GM12878 (cell line): ENCODE results near the gene MLLT3. TPM values are rescaled to one million over a fixed set of nuclear protein-coding genes. Genes with fewer than 3 reads are reported as not detected.

ENCODE experiments used
- ATAC-seq: fragments of 200-7000 bp; cut with Tn5 transposase; 3 replicates; pipeline ENCODE4 v1.9.1; 2020; ENCODE audit warnings: mild to moderate bottlenecking, moderate library complexity
- BruUV-seq: library from RNA; stranded (reverse); fragments of 400-500 nt; replicated peaks from 2 replicates; lab custom pipeline; 2021; lab: Mats Ljungman, UMichigan
- CTCF ChIA-PET: fragments of 300-600 bp; sonication (Branson Sonifier 250); formaldehyde crosslinking; extraction: SDS; loops from one replicate; lab custom pipeline; 2021; ENCODE audit warnings: inconsistent platforms; lab: Yijun Ruan, JAX
- POLR2A ChIA-PET: fragments of 350-600 bp; formaldehyde crosslinking; extraction: SDS; loops from one replicate; lab custom pipeline; 2021; ENCODE audit warnings: inconsistent platforms; lab: Charles Lee
- RAD21 ChIA-PET: fragments of 300-600 bp; sonication (Branson Sonifier 250); formaldehyde crosslinking; loops from one replicate; lab custom pipeline; 2023; ENCODE audit warnings: antibody characterized with exemption; ENCODE audit not compliant: unreplicated experiment; lab: Charles Lee
- SMC1A ChIA-PET: fragments of 300-600 bp; sonication (Branson Sonifier 250); formaldehyde crosslinking; loops from one replicate; lab custom pipeline; 2023; ENCODE audit not compliant: unreplicated experiment, uncharacterized antibody; lab: Charles Lee
- DNase-seq: peaks from one replicate; pipeline ENCODE4 v3.0.0-alpha.2; 2011; ENCODE audit warnings: low read depth, low spot score
- FAIRE-seq: peaks from 3 replicates; lab custom pipeline; 2011; peaks lifted over from hg19 to GRCh38; lab: Jason Lieb, UNC
- H2AFZ ChIP-seq: 2 replicates; pipeline ENCODE4 v1.6.0; 2011; ENCODE audit warnings: low read depth, low read length, control low read depth; ENCODE audit not compliant: control insufficient read depth
- H3K27ac ChIP-seq: 2 replicates; pipeline ENCODE4 v1.5.1; 2011; ENCODE audit warnings: control low read depth; ENCODE audit not compliant: control insufficient read depth, insufficient read depth
- H3K27me3 ChIP-seq, 2 experiments: replicated peaks in 1 of 2; 2 replicates each; pipeline versions ENCODE4 v1.6.0 to v1.6.1; 2011; ENCODE audit warnings: low read length in 1 of 2; ENCODE audit not compliant: control insufficient read depth in 2 of 2, insufficient read depth in 2 of 2
- H3K36me3 ChIP-seq, 2 experiments: 2 replicates each; pipeline ENCODE4 v1.5.1; 2011; ENCODE audit warnings: low read length in 1 of 2; ENCODE audit not compliant: control insufficient read depth in 2 of 2, insufficient read depth in 2 of 2
- H3K4me1 ChIP-seq: 2 replicates; pipeline ENCODE4 v1.6.1; 2011; ENCODE audit warnings: mild to moderate bottlenecking, low read length, moderate library complexity, mixed read lengths; ENCODE audit not compliant: control insufficient read depth, insufficient read depth
- H3K4me2 ChIP-seq: 2 replicates; pipeline ENCODE4 v1.6.0; 2011; ENCODE audit warnings: control low read depth; ENCODE audit not compliant: control insufficient read depth, insufficient read depth
- H3K4me3 ChIP-seq: fragments of 200-600 bp; sonication (generic); 2 replicates; pipeline ENCODE4 v1.5.1; 2016
- H3K79me2 ChIP-seq: 2 replicates; pipeline ENCODE4 v1.6.0; 2011; ENCODE audit warnings: low read length; ENCODE audit not compliant: control insufficient read depth, insufficient read depth
- H3K9ac ChIP-seq: 2 replicates; pipeline ENCODE4 v1.8.0; 2011; ENCODE audit warnings: low read length, control low read depth, mixed read lengths; ENCODE audit not compliant: control insufficient read depth, insufficient read depth
- H3K9me3 ChIP-seq: replicated peaks from 3 replicates; pipeline ENCODE4 v1.5.1; 2011; ENCODE audit warnings: mild to moderate bottlenecking, low read length; ENCODE audit not compliant: control insufficient read depth, insufficient read depth
- H4K20me1 ChIP-seq: 2 replicates; pipeline ENCODE4 v1.6.0; 2011; ENCODE audit not compliant: control insufficient read depth, insufficient read depth
- CHD1 ChIP-seq: IDR thresholded peaks from 2 replicates; pipeline ENCODE4 v1.6.1; 2012; ENCODE audit warnings: low read depth, low read length, improper control_type of control experiment
- DPF2 ChIP-seq: fragments of 450-650 bp; IDR thresholded peaks from 2 replicates; pipeline ENCODE4 v1.6.1; 2017; ENCODE audit warnings: mild to moderate bottlenecking
- E2F4 ChIP-seq: IDR thresholded peaks from 2 replicates; pipeline ENCODE4 v1.6.1; 2012; ENCODE audit warnings: low read depth, low read length, improper control_type of control experiment
- IKZF2 ChIP-seq, 2 experiments: fragments of 450-650 bp; IDR thresholded peaks; 2 replicates each; pipeline ENCODE4 v1.6.1; 2017; ENCODE audit warnings: mild to moderate bottlenecking in 2 of 2, moderate library complexity in 2 of 2
- MEF2B ChIP-seq: fragments of 450-650 bp; IDR thresholded peaks from 2 replicates; pipeline ENCODE4 v1.6.1; 2018; ENCODE audit warnings: mild to moderate bottlenecking, moderate library complexity; ENCODE audit not compliant: partially characterized antibody, poor library complexity, severe bottlenecking
- PAX5 ChIP-seq: IDR thresholded peaks from 2 replicates; pipeline ENCODE4 v1.6.1; 2011; ENCODE audit warnings: low read depth, low read length, borderline replicate concordance
- RCOR1 ChIP-seq: conservative IDR thresholded peaks from 2 replicates; pipeline ENCODE4 v1.6.1; 2012; ENCODE audit warnings: low read depth, low read length, improper control_type of control experiment
- RELA ChIP-seq: fragments of 450-650 bp; IDR thresholded peaks from 2 replicates; pipeline ENCODE4 v1.8.0; 2014; ENCODE audit warnings: borderline replicate concordance; ENCODE audit not compliant: partially characterized antibody
- SMC3 ChIP-seq: IDR thresholded peaks from 2 replicates; pipeline ENCODE4 v1.6.1; 2011; ENCODE audit warnings: low read length, improper control_type of control experiment, borderline replicate concordance
- SRF ChIP-seq, 2 experiments: IDR thresholded peaks; 2 replicates each; pipeline ENCODE4 v1.6.1; 2011; ENCODE audit warnings: low read depth in 2 of 2, low read length in 2 of 2, mild to moderate bottlenecking in 1 of 2, moderate library complexity in 1 of 2
- YY1 ChIP-seq: IDR thresholded peaks from 2 replicates; pipeline ENCODE4 v1.6.1; 2011; ENCODE audit warnings: low read depth, mild to moderate bottlenecking, low read length
- WGBS: methylation state at CpG from one replicate; pipeline ENCODE4 v1.1.6; 2016; ENCODE audit warnings: low lambda C conversion rate; ENCODE audit not compliant: insufficient replicate concordance, insufficient coverage; ENCODE audit errors: missing lambda C conversion rate; 5-methylcytosine and 5-hydroxymethylcytosine counted together
- in situ Hi-C: fragments of 300-500 bp; cut with MboI; formaldehyde crosslinking; loops from 9 replicates; pipeline ENCODE4 v1.14.3; 2018; ENCODE audit warnings: mixed read lengths
- intact Hi-C: fragments of 100-400 bp; cut with micrococcal nuclease; formaldehyde crosslinking; loops from one replicate; pipeline ENCODE4 v1.14.2; 2022; ENCODE audit not compliant: unreplicated experiment
- polyA plus RNA-seq, 11 experiments: library from polyadenylated mRNA; depleted of rRNA in 4 of 11; unstranded in 6 of 11; stranded (reverse) in 5 of 11; fragments of >200 nt; fragmentation: Nextera tagmentation in 4 of 11; fragmentation: Illumina TruSeq in 1 of 11; extraction: Ambion mirVana in 4 of 11; extraction: Trizol in 1 of 11; gene quantifications; 1 replicate in 1 of 11; 2 replicates in 10 of 11; pipeline versions ENCODE4 v1.2.1 to v1.2.3, GENCODE V29; 2011 to 2016; ENCODE audit warnings: inconsistent platforms in 2 of 11, missing spikeins in 2 of 11, low read depth in 1 of 11
- total RNA-seq, 4 experiments: library from RNA; depleted of rRNA in 3 of 4; stranded (reverse); fragments of >200 nt in 3 of 4; fragmentation: Illumina TruSeq in 1 of 4; extraction: Trizol in 1 of 4; gene quantifications; 2 replicates each; pipeline versions ENCODE4 v1.2.1 to v1.2.3, GENCODE V29; 2013 to 2021

MLLT3 gene
- total and polyA plus RNA-seq, 10 of the 15 experiments (the other 5 are each of a cell fraction or from before 2014, with no cell fraction given), result 17.7 to 72.3 (median 35.6) TPM

- TF ChIP-seq RCOR1 (no peak), SMC3 (no peak)
Measured at GRCh38 chr9:20302197-20302596, 320.1 kb downstream of the MLLT3 start (continued).

- ChIA-PET SMC1A (interaction anchor here (0.8 kb wide), 1 partner anchor 68 kb away, joined by 3 read pairs; no protein-coding TSS in a partner anchor), CTCF (interaction anchor here (0.6 to 1.4 kb wide), 4 partner anchors 102 to 1408 kb away, joined by 3 to 4 read pairs (median 4); no protein-coding TSS in a partner anchor), RAD21 (no interaction called here), POLR2A (interaction anchor here (0.7 kb wide), 1 partner anchor 10 kb away, joined by 6 read pairs; no protein-coding TSS in a partner anchor)
- BruUV-seq, result no TSS peak
- no peaks in the 10 kb centered on the region for H3K27me3 ChIP-seq
- H2AFZ ChIP-seq, result no peak overlapping the region
- H3K79me2 ChIP-seq, result no peaks in the 10 kb centered on the region
- H3K4me2 ChIP-seq, result no peak overlapping the region
- TF ChIP-seq DPF2 (no peak), RELA (no peak), SMC3 (no peak), IKZF2 (IDR thresholded peaks at IDR 0.05) (no peak), CHD1 (no peak), PAX5 (no peak), MEF2B (no peak), E2F4 (no peak), YY1 (no peak), SRF (IDR thresholded peaks at IDR 0.05; ENCODE audit: low read depth in 2 of 2, low read length in 2 of 2) (no peak)
- H4K20me1 ChIP-seq, result no peaks in the 10 kb centered on the region
- H3K9me3 ChIP-seq, result no peaks in the 10 kb centered on the region
- H3K27ac ChIP-seq, result no peak overlapping the region
- H3K4me3 ChIP-seq, result no peak overlapping the region
- 24% methylated on average over 2 of the region's 2 CpGs for WGBS
- no peak overlapping the region for H3K9ac ChIP-seq
- in situ Hi-C loops (no loop called here), intact Hi-C loops (no loop called here)
- ATAC-seq (no peak), DNase-seq (no peak), FAIRE-seq (no peak)
- no peaks in the 10 kb centered on the region for H3K4me1 ChIP-seq
- H3K36me3 ChIP-seq, result no peaks in the 10 kb centered on the region
Measured at GRCh38 chr9:20300430-20301115, 321.7 kb downstream of the MLLT3 start.
